ENCODE data around the gene CCSAP. TPM values are rescaled to one million over a fixed set of nuclear protein-coding genes. Genes with fewer than 3 reads are reported as not detected.

The CCSAP gene
- total RNA-seq, 1 donor from 2014 or later, result 2.5 TPM

DNA sequence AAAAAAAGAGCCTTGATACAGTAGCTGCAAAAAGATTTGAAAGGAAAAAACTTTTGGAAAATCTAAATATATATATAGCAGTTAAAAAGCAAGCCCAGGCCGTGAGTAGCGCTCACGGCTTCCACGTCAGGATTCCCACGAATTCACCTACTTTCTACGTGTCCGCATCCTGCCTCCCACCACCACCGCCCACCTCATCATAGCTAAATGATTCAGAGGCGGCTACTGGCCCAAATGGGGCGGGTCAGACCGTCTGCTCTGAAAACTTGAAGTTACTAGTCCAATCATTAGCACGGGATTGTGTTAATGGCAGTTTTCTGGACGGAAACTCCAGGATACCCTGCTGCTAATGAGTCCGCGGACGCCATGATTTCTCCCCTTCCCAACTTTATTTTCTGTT lies 1.3 kb upstream of the CCSAP start:
- Histone ChIP-seq H3K4me1 (peaks cover 32% of the 10 kb centered on the region), H3K36me3 (no peaks in the 10 kb centered on the region), H3K4me3 (peak overlapping the region; percentile 80), H3K27me3 (ENCODE audit: low read depth) (peaks cover 20% of the 10 kb centered on the region), H3K9me3 (replicated peaks) (no peaks in the 10 kb centered on the region), H3K27ac (replicated peaks) (no peak overlapping the region)
- no peak for DNase-seq
- TF ChIP-seq, protein P1, sequence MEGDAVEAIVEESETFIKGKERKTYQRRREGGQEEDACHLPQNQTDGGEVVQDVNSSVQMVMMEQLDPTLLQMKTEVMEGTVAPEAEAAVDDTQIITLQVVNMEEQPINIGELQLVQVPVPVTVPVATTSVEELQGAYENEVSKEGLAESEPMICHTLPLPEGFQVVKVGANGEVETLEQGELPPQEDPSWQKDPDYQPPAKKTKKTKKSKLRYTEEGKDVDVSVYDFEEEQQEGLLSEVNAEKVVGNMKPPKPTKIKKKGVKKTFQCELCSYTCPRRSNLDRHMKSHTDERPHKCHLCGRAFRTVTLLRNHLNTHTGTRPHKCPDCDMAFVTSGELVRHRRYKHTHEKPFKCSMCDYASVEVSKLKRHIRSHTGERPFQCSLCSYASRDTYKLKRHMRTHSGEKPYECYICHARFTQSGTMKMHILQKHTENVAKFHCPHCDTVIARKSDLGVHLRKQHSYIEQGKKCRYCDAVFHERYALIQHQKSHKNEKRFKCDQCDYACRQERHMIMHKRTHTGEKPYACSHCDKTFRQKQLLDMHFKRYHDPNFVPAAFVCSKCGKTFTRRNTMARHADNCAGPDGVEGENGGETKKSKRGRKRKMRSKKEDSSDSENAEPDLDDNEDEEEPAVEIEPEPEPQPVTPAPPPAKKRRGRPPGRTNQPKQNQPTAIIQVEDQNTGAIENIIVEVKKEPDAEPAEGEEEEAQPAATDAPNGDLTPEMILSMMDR (IDR thresholded peaks at IDR 0.05; ENCODE audit: borderline replicate concordance), result no peak
- intact Hi-C loops (cut with micrococcal nuclease), result no loop called here

DNA sequence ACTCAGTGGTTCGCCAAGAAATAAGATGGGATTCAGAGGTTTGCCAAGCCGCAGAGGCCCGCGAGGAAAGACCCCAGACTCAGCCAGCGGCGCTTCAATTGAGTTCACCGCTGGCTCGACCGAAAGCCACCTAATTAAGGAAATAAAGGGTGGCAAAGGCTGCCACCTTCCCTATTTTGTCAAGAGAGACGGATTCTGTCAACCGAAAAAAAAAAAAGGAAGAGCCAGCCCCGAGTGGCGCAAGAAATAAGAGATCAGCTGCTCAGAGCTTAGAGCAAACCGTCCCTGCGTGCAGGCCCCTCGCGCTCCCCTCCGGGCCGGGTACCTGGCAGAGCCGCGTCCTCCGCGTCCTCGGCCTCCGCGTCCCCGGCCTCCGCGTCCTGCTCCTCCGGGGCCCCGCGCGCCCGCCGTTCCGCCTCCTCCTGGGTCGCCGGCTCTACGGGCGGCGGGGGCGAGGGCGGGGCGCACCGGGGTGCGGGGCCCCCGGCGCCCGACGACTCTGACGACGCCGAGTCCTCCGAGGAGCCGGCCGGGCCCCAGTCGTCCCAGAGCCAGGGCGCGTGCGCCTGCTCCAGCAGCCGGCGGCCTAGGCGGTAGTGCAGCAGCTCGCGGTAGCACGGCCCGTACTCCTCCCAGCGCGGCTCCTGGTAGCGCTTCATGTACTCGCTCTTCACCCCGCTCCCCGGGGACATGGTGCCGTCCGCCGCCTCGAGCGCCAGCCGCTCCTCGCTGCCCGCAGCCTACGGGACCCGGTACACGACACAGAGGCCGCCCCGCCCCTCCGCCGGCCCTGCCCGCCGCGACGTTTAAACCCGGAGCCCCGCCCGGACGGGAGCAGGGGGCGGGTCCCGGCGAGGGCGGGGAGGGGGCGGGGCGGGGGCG lies 832 bp downstream of the CCSAP start:
- Histone ChIP-seq H3K27ac (replicated peaks) (peak overlapping the region; percentile 89), H3K27me3 (ENCODE audit: low read depth) (peaks cover 14% of the 10 kb centered on the region), H3K9me3 (replicated peaks) (no peaks in the 10 kb centered on the region), H3K36me3 (no peaks in the 10 kb centered on the region), H3K4me1 (peaks cover 32% of the 10 kb centered on the region), H3K4me3 (peak overlapping the region; percentile 80)
- DNase-seq, result peak; percentile 86
- TF ChIP-seq, protein P1 (IDR thresholded peaks at IDR 0.05; ENCODE audit: borderline replicate concordance), result no peak
- intact Hi-C loops (cut with micrococcal nuclease), result no loop called here

DNA sequence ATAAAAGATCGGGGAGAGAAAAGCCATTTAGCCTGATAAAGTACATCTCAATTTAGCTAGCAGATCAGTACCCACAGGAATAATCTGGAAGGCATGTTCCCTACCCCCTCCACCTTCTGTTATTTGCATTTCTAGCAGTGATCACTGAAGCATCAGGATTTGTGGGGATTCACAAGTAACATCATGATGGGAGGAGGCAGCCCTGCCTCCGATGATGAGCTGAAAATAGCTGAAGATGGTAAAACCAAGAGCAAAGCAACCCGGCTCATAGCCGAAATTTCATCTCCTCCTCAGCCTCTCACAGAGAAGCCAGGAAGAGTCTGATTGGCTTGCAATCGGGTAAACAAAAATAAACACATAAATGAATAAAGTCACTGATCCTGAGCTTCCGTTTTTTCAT lies 2.4 kb downstream of the CCSAP start:
- intact Hi-C loops (cut with micrococcal nuclease), result no loop called here
- Histone ChIP-seq H3K9me3 (replicated peaks) (no peaks in the 10 kb centered on the region), H3K36me3 (no peaks in the 10 kb centered on the region), H3K27me3 (ENCODE audit: low read depth) (peaks cover 3% of the 10 kb centered on the region), H3K27ac (replicated peaks) (no peak overlapping the region), H3K4me3 (no peak overlapping the region), H3K4me1 (peaks cover 32% of the 10 kb centered on the region)
- TF ChIP-seq, protein P1 (IDR thresholded peaks at IDR 0.05; ENCODE audit: borderline replicate concordance), result no peak
- DNase-seq, result no peak

DNA sequence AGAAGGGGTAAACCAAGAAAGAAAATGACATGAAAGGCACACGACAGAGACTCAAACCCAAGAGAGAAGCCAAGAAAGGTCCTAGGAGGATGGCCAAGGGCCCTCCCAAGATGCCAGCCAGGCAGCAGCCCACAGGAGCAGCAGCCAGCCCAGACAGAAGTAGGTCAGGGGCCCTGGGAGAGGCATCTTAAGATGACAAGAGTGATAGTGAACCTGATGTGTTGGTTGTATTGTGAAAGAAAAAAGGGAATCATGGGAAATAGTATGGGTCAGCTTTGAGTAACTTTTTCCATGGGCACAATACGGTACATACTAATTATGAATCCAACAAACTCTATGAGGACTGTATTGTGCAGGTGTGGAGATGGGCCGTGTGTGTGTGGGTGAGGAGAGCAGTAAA lies 3.3 kb downstream of the CCSAP start:
- H3K4me3 ChIP-seq, result no peak overlapping the region
- peaks cover 3% of the 10 kb centered on the region for H3K36me3 ChIP-seq
- DNase-seq, result no peak
- TF ChIP-seq, protein P1 (IDR thresholded peaks at IDR 0.05; ENCODE audit: borderline replicate concordance), result no peak
- intact Hi-C loops (cut with micrococcal nuclease), result no loop called here
- no peak overlapping the region for H3K27ac ChIP-seq (replicated peaks)
- H3K4me1 ChIP-seq, result peaks cover 32% of the 10 kb centered on the region
- peaks cover 7% of the 10 kb centered on the region for H3K9me3 ChIP-seq (replicated peaks)
- H3K27me3 ChIP-seq (ENCODE audit: low read depth), result no peaks in the 10 kb centered on the region

DNA sequence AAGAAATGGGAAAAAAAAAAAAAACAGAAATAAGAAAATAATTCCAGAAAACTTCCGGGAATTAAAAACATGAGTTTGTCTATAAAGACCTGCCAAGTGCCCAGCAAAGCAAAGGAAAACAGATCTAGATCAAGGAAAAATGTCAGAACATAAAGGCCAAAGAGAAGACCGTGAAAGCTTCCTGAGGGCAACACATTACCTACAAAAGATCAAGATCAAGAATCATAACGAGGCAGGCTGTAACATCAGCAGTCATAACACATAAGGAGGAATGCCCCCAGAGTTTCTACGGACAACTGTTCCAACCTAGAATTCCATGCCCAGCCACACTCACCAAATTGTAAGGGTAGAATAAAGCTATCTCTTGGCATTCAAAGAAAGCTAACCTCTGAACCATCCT lies 3.8 kb downstream of the CCSAP start:
- TF ChIP-seq, protein P1 (IDR thresholded peaks at IDR 0.05; ENCODE audit: borderline replicate concordance), result no peak
- H3K36me3 ChIP-seq, result peaks cover 6% of the 10 kb centered on the region
- no peak for DNase-seq
- intact Hi-C loops (cut with micrococcal nuclease), result no loop called here
- H3K4me1 ChIP-seq, result peaks cover 32% of the 10 kb centered on the region
- peaks cover 11% of the 10 kb centered on the region for H3K9me3 ChIP-seq (replicated peaks)
- H3K27me3 ChIP-seq (ENCODE audit: low read depth), result no peaks in the 10 kb centered on the region
- no peak overlapping the region for H3K4me3 ChIP-seq
- H3K27ac ChIP-seq (replicated peaks), result no peak overlapping the region

Measured in left ventricle myocardium inferior (tissue), 1 donor.